ENCODE measurements around the gene GHITM.
"Not testable (repeated sequence)": the region's sequence is repeated elsewhere in the genome, so short reads cannot be mapped to it uniquely, and the experiment has no call there.

The GHITM gene

DNA sequence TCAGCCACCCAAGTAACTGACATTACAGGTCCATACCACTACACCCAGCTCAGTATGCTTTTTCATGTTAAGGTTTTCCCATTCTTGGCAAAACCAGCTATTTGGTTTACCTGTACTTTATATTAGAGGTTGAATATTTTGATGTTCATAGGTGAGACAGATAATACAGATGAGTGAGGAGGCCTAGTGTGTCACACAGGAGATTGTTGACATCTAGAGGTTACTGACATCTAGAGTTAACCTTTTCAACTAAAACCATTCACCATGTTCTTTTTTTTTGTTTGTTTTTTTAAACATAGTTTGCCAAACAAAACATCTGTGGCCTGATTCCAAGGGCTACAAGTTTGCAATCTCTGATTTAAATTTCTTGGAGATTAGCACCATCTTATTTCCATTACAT, 8.0 kb downstream of the GHITM start:
- DNase-seq (ENCODE audit: low read depth), result no peak

- not testable (repeated sequence) for DNase-seq (ENCODE audit: low read depth)
Measured at GRCh38 chr10:84148006-84148597, 8.8 kb downstream of the GHITM start.

GRCh38 chr10:84149854-84150253, 10.5 kb downstream of the GHITM start:
- DNase-seq (ENCODE audit: low read depth), result no peak

DNA sequence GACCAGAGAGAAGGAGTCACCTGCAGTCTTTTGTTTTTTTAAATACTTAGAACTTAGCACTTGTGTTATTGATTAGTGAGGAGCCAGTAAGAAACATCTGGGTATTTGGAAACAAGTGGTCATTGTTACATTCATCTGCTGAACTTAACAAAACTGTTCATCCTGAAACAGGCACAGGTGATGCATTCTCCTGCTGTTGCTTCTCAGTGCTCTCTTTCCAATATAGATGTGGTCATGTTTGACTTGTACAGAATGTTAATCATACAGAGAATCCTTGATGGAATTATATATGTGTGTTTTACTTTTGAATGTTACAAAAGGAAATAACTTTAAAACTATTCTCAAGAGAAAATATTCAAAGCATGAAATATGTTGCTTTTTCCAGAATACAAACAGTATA, 13.5 kb downstream of the GHITM start:
- no peak for DNase-seq (ENCODE audit: low read depth)

DNA sequence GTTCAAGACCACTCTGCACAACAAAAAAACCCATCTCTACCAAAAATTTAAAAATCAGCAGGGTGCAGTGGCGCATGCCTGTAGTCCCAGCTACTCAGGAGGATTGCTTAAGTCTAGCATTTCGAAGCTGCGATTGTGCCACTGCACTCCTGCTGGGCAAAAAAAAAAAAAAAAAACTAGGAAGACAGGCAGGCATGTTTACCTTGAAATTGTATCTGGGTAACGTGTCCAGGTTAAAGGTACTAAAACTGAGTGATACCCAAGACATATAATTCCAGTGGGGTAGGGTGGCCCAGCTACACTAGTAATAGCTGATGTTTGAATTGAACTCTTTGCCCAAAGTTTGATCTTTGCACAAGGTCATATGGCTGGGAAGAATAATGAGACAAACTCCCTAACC, 16.2 kb downstream of the GHITM start:
- no peak for DNase-seq (ENCODE audit: low read depth)

DNA sequence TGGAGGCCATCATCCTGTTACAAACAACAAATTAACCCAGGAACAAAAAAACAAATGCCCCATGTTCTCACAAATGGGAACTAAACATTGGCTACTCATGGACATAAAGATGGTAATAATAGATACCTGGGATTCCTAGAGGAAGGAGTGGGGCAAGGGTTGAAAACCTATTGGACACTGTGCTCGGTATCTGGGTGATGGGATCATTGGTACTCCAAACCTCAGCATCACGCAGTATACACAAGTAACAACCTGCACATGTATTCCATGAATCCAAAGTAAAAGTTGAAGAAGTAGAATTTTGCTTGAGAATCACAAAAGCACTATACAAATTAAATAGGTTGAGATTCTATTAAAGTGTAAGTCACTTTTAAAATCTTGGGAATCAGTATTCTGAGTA, 16.7 kb downstream of the GHITM start:
- DNase-seq (ENCODE audit: low read depth), result no peak

DNA sequence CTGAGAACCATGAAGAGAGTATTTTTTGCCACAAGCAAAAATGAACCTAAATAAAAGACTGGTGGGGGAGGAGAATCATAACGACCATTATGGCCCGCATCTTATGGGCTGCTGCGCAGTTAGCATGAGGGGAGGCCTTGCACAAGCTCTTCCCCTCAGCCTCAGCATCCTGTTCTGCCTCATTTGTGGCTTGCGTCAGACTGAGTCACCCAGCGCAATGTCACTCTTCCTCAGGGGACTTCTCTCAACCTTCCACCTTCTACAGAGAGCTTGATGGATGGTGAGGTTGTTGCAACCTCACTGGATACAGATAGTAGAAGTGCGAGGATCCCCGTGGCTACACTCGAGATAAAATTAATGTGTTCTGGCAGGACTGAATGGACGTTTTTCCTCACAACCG, 17.5 kb downstream of the GHITM start:
- DNase-seq (ENCODE audit: low read depth), result no peak

GRCh38 chr10:84158061-84158460, 18.8 kb downstream of the GHITM start:
- no peak for DNase-seq (ENCODE audit: low read depth)

GRCh38 chr10:84158550-84158949, 19.2 kb downstream of the GHITM start:
- DNase-seq (ENCODE audit: low read depth), result no peak

DNA sequence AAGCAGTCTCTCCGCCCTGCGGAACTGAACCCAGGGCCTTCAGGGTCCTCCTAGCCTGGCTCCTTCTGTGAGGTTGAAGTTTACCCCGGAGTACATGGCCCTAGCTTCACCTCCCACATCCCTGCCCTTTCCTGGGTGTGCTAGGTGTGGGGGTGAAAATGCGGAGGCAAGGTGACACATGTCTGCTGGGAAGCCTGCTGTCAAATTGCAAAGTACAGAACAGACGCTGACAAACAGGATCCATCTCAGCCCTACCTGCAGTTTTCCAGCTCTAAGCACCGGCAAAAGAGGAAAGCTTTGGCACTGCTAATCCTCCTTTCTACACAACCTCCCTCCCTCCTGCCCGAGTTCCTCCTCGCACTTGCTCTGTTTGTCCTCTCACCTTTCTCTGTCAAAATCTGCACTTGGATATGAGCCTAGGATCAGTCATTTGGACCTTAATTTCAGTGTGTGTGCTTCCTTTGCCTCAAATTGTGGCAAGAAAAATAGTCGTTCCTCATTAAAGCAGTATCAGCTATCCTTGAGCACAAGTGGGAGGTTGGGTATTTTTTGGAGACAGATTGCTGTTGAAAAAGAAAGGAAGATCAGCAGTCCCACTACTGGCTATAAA, 19.9 kb downstream of the GHITM start:
- DNase-seq (ENCODE audit: low read depth), result no peak

DNA sequence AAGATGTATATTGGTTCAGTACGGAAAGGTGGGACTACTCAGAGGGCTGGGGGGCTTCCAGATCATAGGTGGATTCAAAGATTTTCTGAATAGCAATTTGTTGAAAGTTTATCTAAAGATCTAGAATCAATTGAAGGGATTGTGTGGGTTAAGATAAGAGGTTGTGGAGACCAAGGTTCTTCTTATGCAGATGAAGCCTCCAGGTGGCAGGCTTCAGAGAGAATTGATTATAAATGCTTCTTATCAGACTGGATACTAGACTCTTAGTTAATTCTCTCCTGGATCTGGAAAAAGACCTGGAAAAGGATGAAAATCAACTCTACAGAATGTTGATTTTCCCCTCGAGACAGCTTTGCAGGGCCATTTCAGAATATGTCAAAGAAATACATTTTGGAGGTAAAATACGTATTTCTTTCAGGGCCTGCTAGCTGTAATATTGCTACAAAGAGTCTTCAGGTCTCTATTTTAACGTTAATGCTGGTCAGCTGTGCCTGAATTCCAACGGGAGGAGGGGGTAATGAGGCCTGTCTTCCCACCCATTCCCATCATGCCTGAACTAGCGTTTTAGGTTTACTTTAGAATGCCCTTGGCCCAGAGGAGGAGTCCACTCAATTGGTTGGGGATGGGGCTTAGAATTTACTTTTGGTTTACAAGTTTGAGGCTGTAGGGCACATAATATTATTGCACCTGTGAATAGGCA, 21.5 kb downstream of the GHITM start:
- no peak for DNase-seq (ENCODE audit: low read depth)

DNA sequence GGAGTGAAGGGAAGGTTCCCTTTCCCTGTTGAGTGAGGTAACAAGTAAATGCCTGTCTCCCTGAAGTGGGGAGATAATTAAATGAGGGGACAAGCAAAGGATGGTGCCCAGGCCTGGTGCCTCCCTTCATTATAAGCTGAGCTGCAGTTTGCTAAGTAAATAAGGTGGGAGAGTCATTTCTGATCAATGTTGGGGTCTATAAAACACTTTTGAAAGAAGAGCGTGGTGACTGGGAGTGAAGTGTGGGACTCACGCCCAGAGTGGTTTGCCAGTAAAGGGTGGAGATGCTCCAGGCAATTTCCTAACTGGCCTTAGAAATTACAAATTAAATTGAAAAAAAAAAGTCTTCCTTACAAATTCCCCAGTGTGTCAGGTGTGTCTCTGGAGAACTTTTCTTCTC, 24.7 kb downstream of the GHITM start:
- no peak for DNase-seq (ENCODE audit: low read depth)

DNA sequence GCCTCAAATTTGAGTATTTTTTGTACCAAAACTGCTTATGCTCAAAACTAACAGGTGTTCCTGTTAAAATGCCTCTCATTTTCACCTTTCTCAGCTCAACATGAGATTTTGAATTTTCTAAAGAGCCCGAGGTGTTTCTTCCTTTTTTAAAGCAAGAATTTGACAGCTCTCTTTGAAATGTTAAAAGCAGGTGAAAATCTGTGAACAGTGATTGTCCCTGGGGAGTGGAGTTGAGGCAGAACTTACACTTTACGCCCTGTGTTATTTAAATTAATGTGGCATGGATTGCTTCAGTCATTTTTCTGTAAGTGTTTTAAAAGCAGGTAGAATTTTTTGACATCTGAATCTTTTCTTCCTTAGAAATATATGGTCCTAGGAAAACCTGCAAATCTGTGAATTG, 25.1 kb downstream of the GHITM start:
- DNase-seq (ENCODE audit: low read depth), result no peak

GRCh38 chr10:84166620-84167288, 27.4 kb downstream of the GHITM start:
- no peak for DNase-seq (ENCODE audit: low read depth)

GRCh38 chr10:84167289-84167653, 28.0 kb downstream of the GHITM start:
- not testable (repeated sequence) for DNase-seq (ENCODE audit: low read depth)

- DNase-seq (ENCODE audit: low read depth), result not testable (repeated sequence)
Measured at GRCh38 chr10:84168382-84168781, 29.1 kb downstream of the GHITM start.

- DNase-seq (ENCODE audit: low read depth), result not testable (repeated sequence)
Measured at GRCh38 chr10:84171237-84171636, 31.9 kb downstream of the GHITM start.

- DNase-seq (ENCODE audit: low read depth), result not testable (repeated sequence)
Measured at GRCh38 chr10:84171700-84172466, 32.6 kb downstream of the GHITM start.

GRCh38 chr10:84172467-84173356, 33.4 kb downstream of the GHITM start:
- no peak for DNase-seq (ENCODE audit: low read depth)

DNA sequence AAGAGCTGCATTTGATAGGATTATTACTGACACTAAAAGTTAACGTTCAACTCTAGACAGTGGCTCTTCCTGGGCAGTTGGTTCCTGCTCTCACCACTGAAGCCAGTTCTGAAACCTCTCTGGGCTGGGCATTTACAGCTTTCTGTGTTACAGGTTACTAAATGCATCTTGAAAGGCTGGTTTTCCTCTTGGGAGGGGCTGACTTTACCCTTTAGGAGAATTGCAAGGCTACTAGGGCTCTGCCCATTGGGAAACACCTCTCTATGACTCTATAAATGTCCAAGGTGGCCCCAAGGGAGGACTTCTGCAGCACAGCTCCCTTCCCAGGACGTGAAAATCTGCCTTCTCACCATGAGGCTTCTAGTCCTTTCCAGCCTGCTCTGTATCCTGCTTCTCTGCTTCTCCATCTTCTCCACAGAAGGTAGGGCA, 34.2 kb downstream of the GHITM start, which contains the start of gene GPR15LG:
GPR15LG (plus strand) TSS at position 301 of the 429 bp plus-strand sequence; CDS start at position 352, 51 bp downstream.
- DNase-seq (ENCODE audit: low read depth), result no peak

GRCh38 chr10:84175436-84175835, 36.1 kb downstream of the GHITM start:
- no peak for DNase-seq (ENCODE audit: low read depth)

All from HS-27A (cell line).